Tibial nerve (tissue), 4 donors: ENCODE data around the gene SLIT3.

Experiments
- CTCF ChIP-seq, 5 experiments: fragments of 200-600 bp in 3 of 5; fragments of 450-650 bp in 2 of 5; sonication (generic) in 3 of 5; IDR thresholded peaks; one replicate each; pipeline ENCODE4 v1.5.1; 2016 to 2019; ENCODE audit warnings: antibody characterized with exemption in 5 of 5, mild to moderate bottlenecking in 3 of 5, moderate library complexity in 2 of 5
- EP300 ChIP-seq, 2 donors: sonication (generic); formaldehyde crosslinking; IDR thresholded peaks; one replicate each; pipeline ENCODE4 v1.6.1; 2017; ENCODE audit warnings: antibody characterized with exemption in 2 of 2, mild to moderate bottlenecking in 1 of 2
- POLR2A ChIP-seq, 2 donors: fragments of 450-650 bp; IDR thresholded peaks; one replicate each; pipeline ENCODE4 v1.6.1; 2017; ENCODE audit warnings: antibody characterized with exemption in 2 of 2, mild to moderate bottlenecking in 2 of 2, moderate library complexity in 2 of 2

- TF ChIP-seq EP300 (IDR thresholded peaks at IDR 0.05), result no peak
- TF ChIP-seq POLR2A (IDR thresholded peaks at IDR 0.05), result no peak
- TF ChIP-seq CTCF (IDR thresholded peaks at IDR 0.05), result no peak
Measured at GRCh38 chr5:169219351-169219750, 81.6 kb downstream of the SLIT3 start.
